NCI-H187 (cell line): ENCODE data around the gene PKNOX2.

ENCODE experiments used
- DNase-seq, 2 experiments: peaks; one replicate each; lab custom pipeline; 2025; lab: John Stamatoyannopoulos, UW

The PKNOX2 gene

GRCh38 chr11:125154378-125155099, 10.0 kb upstream of the PKNOX2 start:
- DNase-seq, result no peak

- DNase-seq, result no peak
Observed at GRCh38 chr11:125155100-125155444, 9.5 kb upstream of the PKNOX2 start.

GRCh38 chr11:125155767-125156166, 8.8 kb upstream of the PKNOX2 start:
- no peak for DNase-seq

- no peak for DNase-seq
Observed at GRCh38 chr11:125156346-125157117, 8.0 kb upstream of the PKNOX2 start.

GRCh38 chr11:125157118-125157733, 7.3 kb upstream of the PKNOX2 start:
- DNase-seq, result no peak

- DNase-seq, result no peak
Observed at GRCh38 chr11:125157953-125158680, 6.4 kb upstream of the PKNOX2 start.

GRCh38 chr11:125162743-125163142, 1.8 kb upstream of the PKNOX2 start:
- DNase-seq, result no peak

- DNase-seq, result no peak
Observed at GRCh38 chr11:125163431-125164063, 1.0 kb upstream of the PKNOX2 start.

GRCh38 chr11:125164091-125164421, 495 bp upstream of the PKNOX2 start:
- DNase-seq, result no peak

GRCh38 chr11:125165111-125165842, 726 bp downstream of the PKNOX2 start:
- DNase-seq, result no peak

- no peak for DNase-seq
Observed at GRCh38 chr11:125165843-125166763, 1.6 kb downstream of the PKNOX2 start.

GRCh38 chr11:125166764-125167291, 2.3 kb downstream of the PKNOX2 start:
- no peak for DNase-seq

- DNase-seq, result no peak
Observed at GRCh38 chr11:125167292-125167953, 2.9 kb downstream of the PKNOX2 start.

GRCh38 chr11:125167954-125168835, 3.6 kb downstream of the PKNOX2 start:
- no peak for DNase-seq

GRCh38 chr11:125168918-125169456, 4.4 kb downstream of the PKNOX2 start:
- DNase-seq, result no peak

GRCh38 chr11:125170001-125170509, 5.5 kb downstream of the PKNOX2 start:
- DNase-seq, result no peak

GRCh38 chr11:125170510-125171031, 6.0 kb downstream of the PKNOX2 start:
- DNase-seq, result no peak

GRCh38 chr11:125171974-125172373, 7.4 kb downstream of the PKNOX2 start:
- DNase-seq, result no peak
